ENCODE data around the gene ULK3.

DNA sequence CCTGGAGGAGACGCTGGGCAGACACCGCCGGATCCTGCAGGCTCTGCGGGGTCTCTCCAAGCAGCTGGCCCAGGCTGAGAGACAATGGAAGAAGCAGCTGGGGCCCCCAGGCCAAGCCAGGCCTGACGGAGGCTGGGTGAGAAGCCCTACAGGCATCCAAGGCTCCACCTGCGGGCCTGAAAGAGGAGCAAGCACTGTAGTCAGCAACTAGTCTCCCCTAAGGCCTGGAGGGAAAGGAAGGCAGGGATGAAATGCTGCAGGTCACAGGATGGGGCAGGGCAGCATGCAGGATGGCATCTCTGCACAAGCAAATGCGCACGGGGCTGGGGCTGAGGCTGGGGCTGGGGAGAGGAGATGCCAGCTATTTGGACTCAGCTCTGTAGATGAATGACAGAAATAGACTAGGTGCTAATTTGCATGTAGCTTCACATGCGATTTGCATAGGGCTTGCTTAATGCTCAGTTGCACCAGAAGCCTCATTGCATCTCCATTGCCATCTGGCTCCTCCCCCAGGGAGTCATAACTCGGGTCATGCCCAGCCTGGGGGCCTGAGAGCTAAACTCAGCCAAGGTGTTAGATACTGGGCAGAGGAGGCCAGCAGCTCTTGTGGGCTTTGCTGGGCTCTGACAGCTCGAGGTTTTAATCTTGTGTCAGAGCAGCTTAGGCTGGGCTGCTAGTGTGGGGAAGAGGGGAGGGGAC, 21.7 kb downstream of the ULK3 start:
- TF ChIP-seq, protein P1, sequence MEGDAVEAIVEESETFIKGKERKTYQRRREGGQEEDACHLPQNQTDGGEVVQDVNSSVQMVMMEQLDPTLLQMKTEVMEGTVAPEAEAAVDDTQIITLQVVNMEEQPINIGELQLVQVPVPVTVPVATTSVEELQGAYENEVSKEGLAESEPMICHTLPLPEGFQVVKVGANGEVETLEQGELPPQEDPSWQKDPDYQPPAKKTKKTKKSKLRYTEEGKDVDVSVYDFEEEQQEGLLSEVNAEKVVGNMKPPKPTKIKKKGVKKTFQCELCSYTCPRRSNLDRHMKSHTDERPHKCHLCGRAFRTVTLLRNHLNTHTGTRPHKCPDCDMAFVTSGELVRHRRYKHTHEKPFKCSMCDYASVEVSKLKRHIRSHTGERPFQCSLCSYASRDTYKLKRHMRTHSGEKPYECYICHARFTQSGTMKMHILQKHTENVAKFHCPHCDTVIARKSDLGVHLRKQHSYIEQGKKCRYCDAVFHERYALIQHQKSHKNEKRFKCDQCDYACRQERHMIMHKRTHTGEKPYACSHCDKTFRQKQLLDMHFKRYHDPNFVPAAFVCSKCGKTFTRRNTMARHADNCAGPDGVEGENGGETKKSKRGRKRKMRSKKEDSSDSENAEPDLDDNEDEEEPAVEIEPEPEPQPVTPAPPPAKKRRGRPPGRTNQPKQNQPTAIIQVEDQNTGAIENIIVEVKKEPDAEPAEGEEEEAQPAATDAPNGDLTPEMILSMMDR (conservative IDR thresholded peaks at IDR 0.05; ENCODE audit: low read depth, low read length), result no peak
- no peak for TF ChIP-seq EZH2 (IDR thresholded peaks at IDR 0.05; ENCODE audit: borderline replicate concordance, low read depth, low read length, poor library complexity, severe bottlenecking)

Measured in A673 (cell line).